NB4 (cell line): ENCODE measurements around the gene NOD1.
A peak's percentile ranks its signal among the peaks of the same experiment; 100 is the strongest.

Source experiments
- DNase-seq: peaks from one replicate; pipeline ENCODE4 v3.0.0; 2010; ENCODE audit warnings: low read depth
- H3K4me3 ChIP-seq: one replicate; pipeline ENCODE4 v1.5.1; 2011; ENCODE audit warnings: mild to moderate bottlenecking, low read depth, low read length, moderate library complexity
- MYC ChIP-seq: IDR thresholded peaks from 2 replicates; pipeline ENCODE4 v1.6.1; 2011; ENCODE audit warnings: low read depth, low read length
- POLR2A ChIP-seq: IDR thresholded peaks from 2 replicates; pipeline ENCODE4 v1.6.1; 2011; ENCODE audit warnings: mild to moderate bottlenecking; ENCODE audit not compliant: insufficient read length; ENCODE audit errors: extremely low read depth
- TF ChIP-seq, protein P1 (sequence below): IDR thresholded peaks from 2 replicates; pipeline ENCODE4 v1.6.1; 2011; ENCODE audit warnings: low read depth, low read length
- TF ChIP-seq, protein P2 (sequence below): IDR thresholded peaks from one replicate; pipeline ENCODE4 v1.5.1; 2012; ENCODE audit warnings: low read depth, low read length

NOD1 gene

DNA sequence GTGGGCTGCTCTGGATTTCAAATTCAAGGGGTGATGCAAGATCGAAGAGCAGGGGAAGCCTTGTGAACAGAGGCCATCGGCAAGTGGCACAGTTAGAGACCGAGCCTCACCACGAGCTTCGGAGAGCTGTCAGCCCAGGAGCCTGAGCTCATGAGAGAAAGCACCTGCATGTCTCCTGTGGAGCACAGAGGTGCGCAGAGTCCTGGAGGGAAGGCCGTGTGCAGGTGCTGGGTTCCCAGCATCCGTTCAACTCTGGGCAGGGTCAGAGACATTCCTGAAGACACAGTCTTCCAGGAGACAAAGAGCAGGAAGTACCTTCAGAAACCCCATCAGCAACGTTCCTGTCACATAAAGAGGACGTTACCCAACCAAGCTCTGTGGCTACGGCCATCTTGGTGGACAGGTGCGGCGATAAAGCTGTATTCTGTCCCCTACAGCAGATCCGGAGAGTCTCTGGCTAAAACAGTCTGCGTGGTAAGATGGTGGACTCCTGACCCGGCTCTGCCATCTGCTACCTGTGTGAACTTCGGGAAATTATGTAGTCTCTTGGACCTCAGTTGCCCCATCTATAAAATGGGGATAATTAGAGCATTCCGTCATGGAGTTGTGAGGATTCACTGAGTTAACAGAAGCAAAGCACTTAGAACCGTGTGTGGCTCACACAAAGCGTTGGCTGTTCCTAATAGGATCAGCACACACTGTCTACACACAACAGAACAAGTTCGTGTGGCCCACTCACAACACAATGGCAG is 40.6 kb downstream of the NOD1 start:
- no peak for DNase-seq
- TF ChIP-seq, protein P1, sequence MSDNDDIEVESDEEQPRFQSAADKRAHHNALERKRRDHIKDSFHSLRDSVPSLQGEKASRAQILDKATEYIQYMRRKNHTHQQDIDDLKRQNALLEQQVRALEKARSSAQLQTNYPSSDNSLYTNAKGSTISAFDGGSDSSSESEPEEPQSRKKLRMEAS, result no peak
- H3K4me3 ChIP-seq, result no peak overlapping the region

GRCh38 chr7:30436518-30436917 is 42.1 kb downstream of the NOD1 start:
- TF ChIP-seq MYC (no peak), POLR2A (no peak)
- TF ChIP-seq, protein P2, sequence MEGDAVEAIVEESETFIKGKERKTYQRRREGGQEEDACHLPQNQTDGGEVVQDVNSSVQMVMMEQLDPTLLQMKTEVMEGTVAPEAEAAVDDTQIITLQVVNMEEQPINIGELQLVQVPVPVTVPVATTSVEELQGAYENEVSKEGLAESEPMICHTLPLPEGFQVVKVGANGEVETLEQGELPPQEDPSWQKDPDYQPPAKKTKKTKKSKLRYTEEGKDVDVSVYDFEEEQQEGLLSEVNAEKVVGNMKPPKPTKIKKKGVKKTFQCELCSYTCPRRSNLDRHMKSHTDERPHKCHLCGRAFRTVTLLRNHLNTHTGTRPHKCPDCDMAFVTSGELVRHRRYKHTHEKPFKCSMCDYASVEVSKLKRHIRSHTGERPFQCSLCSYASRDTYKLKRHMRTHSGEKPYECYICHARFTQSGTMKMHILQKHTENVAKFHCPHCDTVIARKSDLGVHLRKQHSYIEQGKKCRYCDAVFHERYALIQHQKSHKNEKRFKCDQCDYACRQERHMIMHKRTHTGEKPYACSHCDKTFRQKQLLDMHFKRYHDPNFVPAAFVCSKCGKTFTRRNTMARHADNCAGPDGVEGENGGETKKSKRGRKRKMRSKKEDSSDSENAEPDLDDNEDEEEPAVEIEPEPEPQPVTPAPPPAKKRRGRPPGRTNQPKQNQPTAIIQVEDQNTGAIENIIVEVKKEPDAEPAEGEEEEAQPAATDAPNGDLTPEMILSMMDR, result no peak
- TF ChIP-seq, protein P1, result no peak
- no peak overlapping the region for H3K4me3 ChIP-seq
- DNase-seq, result no peak

GRCh38 chr7:30436046-30436445 is 42.5 kb downstream of the NOD1 start:
- TF ChIP-seq MYC (no peak), POLR2A (no peak)
- TF ChIP-seq, protein P2, result no peak
- TF ChIP-seq, protein P1, result no peak
- DNase-seq, result no peak
- H3K4me3 ChIP-seq, result no peak overlapping the region

GRCh38 chr7:30434140-30434799 is 44.3 kb downstream of the NOD1 start:
- TF ChIP-seq POLR2A (no peak), MYC (no peak)
- TF ChIP-seq, protein P2, result no peak
- TF ChIP-seq, protein P1, result no peak
- peak; percentile 68 for DNase-seq
- no peak overlapping the region for H3K4me3 ChIP-seq

- H3K4me3 ChIP-seq, result no peak overlapping the region
- TF ChIP-seq, protein P2, result no peak
- no peak for TF ChIP-seq POLR2A
- TF ChIP-seq, protein P1, result no peak
- TF ChIP-seq MYC, result no peak
- DNase-seq, result no peak
Measured at GRCh38 chr7:30433506-30433905, 45.1 kb downstream of the NOD1 start.

- TF ChIP-seq MYC (no peak), POLR2A (no peak)
- TF ChIP-seq, protein P1, result no peak
- TF ChIP-seq, protein P2, result no peak
- no peak overlapping the region for H3K4me3 ChIP-seq
- DNase-seq, result peak; percentile 92
Measured at GRCh38 chr7:30433082-30433481, 45.5 kb downstream of the NOD1 start.
